ENCODE results near the gene PRR19. TPM values are rescaled to one million over a fixed set of nuclear protein-coding genes. Genes with fewer than 3 reads are reported as not detected.

The PRR19 gene
- total RNA-seq, 6 donors from 2014 or later: 0.40 to 1.4 (median 0.61) TPM; not detected in 3

- H3K4me1 ChIP-seq: peaks cover 67 to 89% (median 80%) of the 10 kb centered on the region in 4 donors
- peak overlapping the region; percentile 96 to 99 (median 96) for H3K27ac ChIP-seq
- peaks cover 0 to 4% (median 3%) of the 10 kb centered on the region in 4 donors for H3K36me3 ChIP-seq
- TF ChIP-seq POLR2AphosphoS5 (IDR thresholded peaks at IDR 0.05) (no peak), EP300 (IDR thresholded peaks at IDR 0.05) (no peak), POLR2A (IDR thresholded peaks at IDR 0.05) (no peak), CTCF (IDR thresholded peaks at IDR 0.05) (no peak)
- H3K9me3 ChIP-seq: no peaks in the 10 kb centered on the region
- peak overlapping the region in 3 of 4 donors; percentile 83 to 88 (median 88) for H3K4me3 ChIP-seq
- WGBS, 2 donors: 24 to 33% methylated on average over 4 to 7 of the region's 7 CpGs
- ATAC-seq (ENCODE audit: low FRiP score in 2 of 2) (no peak), DNase-seq (no peak)
- no peaks in the 10 kb centered on the region for H3K27me3 ChIP-seq
Observed at GRCh38 chr19:42281827-42282762, 19.8 kb upstream of the PRR19 start.

GRCh38 chr19:42282819-42283187 is 19.1 kb upstream of the PRR19 start:
- 28 to 37% methylated on average over 3 to 4 of the region's 4 CpGs for WGBS, 2 donors
- Histone ChIP-seq H3K4me1 (peaks cover 60 to 82% (median 73%) of the 10 kb centered on the region in 4 donors), H3K27ac (peak overlapping the region; percentile 96 to 99 (median 96)), H3K36me3 (peaks cover 0 to 11% (median 10%) of the 10 kb centered on the region in 4 donors), H3K27me3 (no peaks in the 10 kb centered on the region), H3K4me3 (peak overlapping the region in 2 of 4 donors; percentile 68 to 80), H3K9me3 (no peaks in the 10 kb centered on the region)
- ATAC-seq (ENCODE audit: low FRiP score in 2 of 2): no peak
- no peak for DNase-seq
- TF ChIP-seq CTCF (IDR thresholded peaks at IDR 0.05) (no peak), POLR2A (IDR thresholded peaks at IDR 0.05) (no peak), EP300 (IDR thresholded peaks at IDR 0.05) (no peak), POLR2AphosphoS5 (IDR thresholded peaks at IDR 0.05) (no peak)

GRCh38 chr19:42283188-42284065 is 18.5 kb upstream of the PRR19 start:
- Histone ChIP-seq H3K4me3 (peak overlapping the region; percentile 4 to 80 (median 70)), H3K4me1 (peaks cover 53 to 76% (median 67%) of the 10 kb centered on the region in 4 donors), H3K27ac (peak overlapping the region; percentile 96 to 99 (median 96)), H3K9me3 (no peaks in the 10 kb centered on the region), H3K36me3 (peaks cover 0 to 18% (median 16%) of the 10 kb centered on the region in 4 donors), H3K27me3 (no peaks in the 10 kb centered on the region)
- DNase-seq (peak; percentile 95 to 99), ATAC-seq (ENCODE audit: low FRiP score in 2 of 2) (peak; percentile 81 to 87)
- 2% methylated on average over 29 to 32 of the region's 74 CpGs for WGBS, 2 donors
- TF ChIP-seq POLR2AphosphoS5 (IDR thresholded peaks at IDR 0.05) (peak in 1 of 2 donors; percentile 82), POLR2A (IDR thresholded peaks at IDR 0.05) (peak in 3 of 4 donors; percentile 34 to 76 (median 67)), CTCF (IDR thresholded peaks at IDR 0.05) (peak in 2 of 6 experiments; percentile 8 to 35), EP300 (IDR thresholded peaks at IDR 0.05) (no peak)

- peak overlapping the region in 3 of 4 donors; percentile 68 to 80 (median 73) for H3K4me3 ChIP-seq
- H3K9me3 ChIP-seq: no peaks in the 10 kb centered on the region
- WGBS, 2 donors: 0 to 3% methylated on average over 4 to 6 of the region's 76 CpGs
- H3K27me3 ChIP-seq: no peaks in the 10 kb centered on the region
- TF ChIP-seq EP300 (IDR thresholded peaks at IDR 0.05): no peak
- peak in 3 of 4 donors; percentile 42 to 74 (median 65) for TF ChIP-seq POLR2A (IDR thresholded peaks at IDR 0.05)
- DNase-seq: peak; percentile 82 to 97
- peaks cover 1 to 24% (median 22%) of the 10 kb centered on the region in 4 donors for H3K36me3 ChIP-seq
- H3K27ac ChIP-seq: peak overlapping the region; percentile 96 to 99 (median 96)
- H3K4me1 ChIP-seq: peaks cover 47 to 69% (median 60%) of the 10 kb centered on the region in 4 donors
- peak; percentile 49 to 73 for ATAC-seq (ENCODE audit: low FRiP score in 2 of 2)
Observed at GRCh38 chr19:42284066-42284501, 17.8 kb upstream of the PRR19 start.

Measured in upper lobe of left lung (tissue), 6 donors.